Tibial artery (tissue), 4 donors: Measurements from ENCODE around the gene PPP2R5E.

Source experiments
- DNase-seq, 2 donors: peaks; one replicate each; pipeline ENCODE4 v3.0.0-alpha.2; 2019
- H3K27ac ChIP-seq, 2 donors: fragments of 200-600 bp; sonication (generic) in 1 of 2; 1 replicate in 1 of 2; 2 replicates in 1 of 2; pipeline ENCODE4 v1.5.1; 2018 to 2019; ENCODE audit warnings: mild to moderate bottlenecking in 1 of 2
- H3K27me3 ChIP-seq, 2 donors: fragments of 200-600 bp; sonication (generic) in 1 of 2; one replicate each; pipeline versions ENCODE4 v1.5.1 to v1.6.0; 2016 to 2019
- H3K36me3 ChIP-seq, 3 donors: fragments of 200-600 bp; sonication (generic) in 2 of 3; one replicate each; pipeline ENCODE4 v1.5.1; 2016 to 2019; ENCODE audit warnings: mild to moderate bottlenecking in 2 of 3
- H3K4me1 ChIP-seq, 4 donors: fragments of 200-600 bp; sonication (generic) in 2 of 4; 1 replicate in 3 of 4; 2 replicates in 1 of 4; pipeline ENCODE4 v1.5.1; 2016 to 2019
- H3K4me3 ChIP-seq, 2 donors: fragments of 200-600 bp; sonication (generic) in 1 of 2; 1 replicate in 1 of 2; 2 replicates in 1 of 2; pipeline ENCODE4 v1.5.1; 2018 to 2019; ENCODE audit warnings: mild to moderate bottlenecking in 2 of 2
- H3K9me3 ChIP-seq, 3 donors: fragments of 200-600 bp; sonication (generic) in 1 of 3; one replicate each; pipeline ENCODE4 v1.5.1; 2016 to 2019
- CTCF ChIP-seq, 2 experiments: fragments of 200-600 bp in 1 of 2; fragments of 450-650 bp in 1 of 2; IDR thresholded peaks; one replicate each; pipeline ENCODE4 v1.5.1; 2017 to 2019; ENCODE audit warnings: antibody characterized with exemption in 2 of 2, mild to moderate bottlenecking in 1 of 2, moderate library complexity in 1 of 2
- intact Hi-C: fragments of 100-400 bp; cut with DNase I; formaldehyde crosslinking; loops from one replicate; pipeline ENCODE4 v1.15.0; 2023; ENCODE audit warnings: low total_unique reads

Gene PPP2R5E

GRCh38 chr14:63361790-63362189 lies 181.4 kb downstream of the PPP2R5E start:
- intact Hi-C loops, result no loop called here
- no peaks in the 10 kb centered on the region for H3K27me3 ChIP-seq
- TF ChIP-seq CTCF (IDR thresholded peaks at IDR 0.05), result no peak
- no peak overlapping the region for H3K27ac ChIP-seq
- peaks cover 0 to 3% (median 0%) of the 10 kb centered on the region in 3 donors for H3K9me3 ChIP-seq
- H3K4me1 ChIP-seq, result no peaks in the 10 kb centered on the region
- DNase-seq, result no peak
- H3K36me3 ChIP-seq, result no peaks in the 10 kb centered on the region
- H3K4me3 ChIP-seq, result no peak overlapping the region

- TF ChIP-seq CTCF (IDR thresholded peaks at IDR 0.05), result no peak
Measured at GRCh38 chr14:63357841-63358240, 185.3 kb downstream of the PPP2R5E start.

GRCh38 chr14:63345826-63346225 lies 197.4 kb downstream of the PPP2R5E start:
- TF ChIP-seq CTCF (IDR thresholded peaks at IDR 0.05), result no peak
- H3K9me3 ChIP-seq, result no peaks in the 10 kb centered on the region
- H3K36me3 ChIP-seq, result no peaks in the 10 kb centered on the region
- intact Hi-C loops, result no loop called here
- H3K27me3 ChIP-seq, result no peaks in the 10 kb centered on the region
- H3K4me3 ChIP-seq, result no peak overlapping the region
- no peaks in the 10 kb centered on the region for H3K4me1 ChIP-seq
- DNase-seq, result no peak
- H3K27ac ChIP-seq, result no peak overlapping the region

More at GRCh38 chr14:63357841-63358240, 185.3 kb downstream of the PPP2R5E start:
- no peak overlapping the region for H3K27ac ChIP-seq
- H3K9me3 ChIP-seq, result no peaks in the 10 kb centered on the region
- H3K36me3 ChIP-seq, result no peaks in the 10 kb centered on the region
- H3K4me3 ChIP-seq, result no peak overlapping the region
- no peaks in the 10 kb centered on the region for H3K4me1 ChIP-seq
- intact Hi-C loops, result no loop called here
- DNase-seq, result no peak
- no peaks in the 10 kb centered on the region for H3K27me3 ChIP-seq

- Histone ChIP-seq H3K4me3 (no peak overlapping the region), H3K4me1 (no peaks in the 10 kb centered on the region), H3K27ac (no peak overlapping the region), H3K36me3 (no peaks in the 10 kb centered on the region), H3K27me3 (no peaks in the 10 kb centered on the region), H3K9me3 (no peaks in the 10 kb centered on the region)
- no peak for TF ChIP-seq CTCF (IDR thresholded peaks at IDR 0.05)
- intact Hi-C loops, result no loop called here
- no peak for DNase-seq
Measured at GRCh38 chr14:63344336-63344735, 198.8 kb downstream of the PPP2R5E start.

GRCh38 chr14:63343878-63344277 lies 199.3 kb downstream of the PPP2R5E start:
- DNase-seq, result no peak
- Histone ChIP-seq H3K27me3 (no peaks in the 10 kb centered on the region), H3K9me3 (no peaks in the 10 kb centered on the region), H3K36me3 (no peaks in the 10 kb centered on the region), H3K4me3 (no peak overlapping the region), H3K27ac (no peak overlapping the region), H3K4me1 (no peaks in the 10 kb centered on the region)
- intact Hi-C loops, result no loop called here
- TF ChIP-seq CTCF (IDR thresholded peaks at IDR 0.05), result no peak

GRCh38 chr14:63342371-63342770 lies 200.8 kb downstream of the PPP2R5E start:
- no peaks in the 10 kb centered on the region for H3K27me3 ChIP-seq
- intact Hi-C loops, result no loop called here
- TF ChIP-seq CTCF (IDR thresholded peaks at IDR 0.05), result no peak
- H3K9me3 ChIP-seq, result no peaks in the 10 kb centered on the region
- no peaks in the 10 kb centered on the region for H3K4me1 ChIP-seq
- DNase-seq, result no peak
- H3K4me3 ChIP-seq, result no peak overlapping the region
- H3K36me3 ChIP-seq, result no peaks in the 10 kb centered on the region
- no peak overlapping the region for H3K27ac ChIP-seq
